ENCODE results near the gene NEK8. TPM values are rescaled to one million over a fixed set of nuclear protein-coding genes. Genes with fewer than 3 reads are reported as not detected.
"Not testable (repeated sequence)": the region's sequence is repeated elsewhere in the genome, so short reads cannot be mapped to it uniquely, and the experiment has no call there.

The NEK8 gene
- total RNA-seq, 1 donor from 2014 or later: 4.3 TPM

DNA sequence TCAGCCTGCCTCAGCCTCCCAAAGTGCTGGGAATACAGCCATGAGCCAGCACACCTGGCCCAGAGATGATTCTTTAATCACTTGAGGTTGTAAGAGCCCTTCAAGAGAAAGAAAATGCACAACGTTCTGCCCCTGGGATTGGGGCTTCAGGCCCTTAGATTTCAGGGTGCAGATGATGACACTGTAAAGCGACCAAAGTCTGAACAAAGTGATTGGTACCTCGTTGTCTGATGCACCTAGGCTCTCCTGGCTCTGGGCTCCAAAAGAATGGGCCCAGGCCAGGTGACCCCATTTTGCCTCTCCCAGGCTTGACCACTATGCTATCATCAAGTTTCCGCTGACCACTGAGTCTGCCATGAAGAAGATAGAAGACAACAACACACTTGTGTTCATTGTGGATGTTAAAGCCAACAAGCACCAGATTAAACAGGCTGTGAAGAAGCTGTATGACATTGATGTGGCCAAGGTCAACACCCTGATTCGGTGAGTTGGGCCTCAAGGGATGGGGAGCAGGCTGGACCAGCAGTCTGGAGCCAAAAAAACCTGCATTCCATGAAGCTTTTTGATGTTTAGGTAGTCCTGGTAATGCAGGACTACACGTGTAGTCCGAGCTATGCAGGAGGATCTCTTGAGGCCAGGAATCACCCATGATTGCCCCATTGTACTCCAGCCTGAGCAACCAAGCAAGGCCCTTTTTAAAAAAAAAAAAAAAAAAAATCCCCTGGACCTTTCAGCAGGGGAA lies 6.0 kb upstream of the NEK8 start:
- H3K4me3 Mint-ChIP-seq (ENCODE audit: unreplicated experiment): peak overlapping the region; percentile 99
- H3K9me3 Mint-ChIP-seq (ENCODE audit: unreplicated experiment): no peaks in the 10 kb centered on the region
- DNase-seq (ENCODE audit: low read depth) (no peak), FAIRE-seq (no peak)
- no peak for TF ChIP-seq EZH2 (IDR thresholded peaks at IDR 0.05; ENCODE audit: insufficient read depth, low read length)
- TF ChIP-seq, protein P1, sequence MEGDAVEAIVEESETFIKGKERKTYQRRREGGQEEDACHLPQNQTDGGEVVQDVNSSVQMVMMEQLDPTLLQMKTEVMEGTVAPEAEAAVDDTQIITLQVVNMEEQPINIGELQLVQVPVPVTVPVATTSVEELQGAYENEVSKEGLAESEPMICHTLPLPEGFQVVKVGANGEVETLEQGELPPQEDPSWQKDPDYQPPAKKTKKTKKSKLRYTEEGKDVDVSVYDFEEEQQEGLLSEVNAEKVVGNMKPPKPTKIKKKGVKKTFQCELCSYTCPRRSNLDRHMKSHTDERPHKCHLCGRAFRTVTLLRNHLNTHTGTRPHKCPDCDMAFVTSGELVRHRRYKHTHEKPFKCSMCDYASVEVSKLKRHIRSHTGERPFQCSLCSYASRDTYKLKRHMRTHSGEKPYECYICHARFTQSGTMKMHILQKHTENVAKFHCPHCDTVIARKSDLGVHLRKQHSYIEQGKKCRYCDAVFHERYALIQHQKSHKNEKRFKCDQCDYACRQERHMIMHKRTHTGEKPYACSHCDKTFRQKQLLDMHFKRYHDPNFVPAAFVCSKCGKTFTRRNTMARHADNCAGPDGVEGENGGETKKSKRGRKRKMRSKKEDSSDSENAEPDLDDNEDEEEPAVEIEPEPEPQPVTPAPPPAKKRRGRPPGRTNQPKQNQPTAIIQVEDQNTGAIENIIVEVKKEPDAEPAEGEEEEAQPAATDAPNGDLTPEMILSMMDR (IDR thresholded peaks at IDR 0.05; ENCODE audit: insufficient read depth, low read depth, low read length): no peak
- no peaks in the 10 kb centered on the region for H3K27me3 Mint-ChIP-seq (ENCODE audit: low read depth, unreplicated experiment)
- peaks cover 36% of the 10 kb centered on the region for H3K36me3 ChIP-seq (ENCODE audit: insufficient read depth, low read length)
- peak overlapping the region; percentile 93 for H3K4me2 ChIP-seq (ENCODE audit: low read length)
- H3K4me1 Mint-ChIP-seq (ENCODE audit: low read depth, unreplicated experiment): peaks cover 38% of the 10 kb centered on the region
- peaks cover 55% of the 10 kb centered on the region for H4K20me1 ChIP-seq (ENCODE audit: insufficient read depth, low read length)
- H3K9me3 ChIP-seq (ENCODE audit: insufficient read depth, low read depth, low read length): no peaks in the 10 kb centered on the region
- peaks cover 10% of the 10 kb centered on the region for H3K36me3 Mint-ChIP-seq (ENCODE audit: low read depth, unreplicated experiment)
- no peak overlapping the region for H2AFZ ChIP-seq (ENCODE audit: low read depth, low read length)
- H3K9ac ChIP-seq (ENCODE audit: low read length): peak overlapping the region; percentile 49
- H3K4me3 ChIP-seq (ENCODE audit: insufficient read depth, low read depth, low read length): peak overlapping the region; percentile 32
- H3K27ac ChIP-seq (ENCODE audit: low read depth, low read length): no peak overlapping the region
- peaks cover 43% of the 10 kb centered on the region for H3K79me2 ChIP-seq (ENCODE audit: insufficient read depth, low read length)
- H3K4me1 ChIP-seq (ENCODE audit: insufficient read depth, low read length): peaks cover 62% of the 10 kb centered on the region
- H3K27ac Mint-ChIP-seq (ENCODE audit: unreplicated experiment): peak overlapping the region; percentile 69
- no peaks in the 10 kb centered on the region for H3K27me3 ChIP-seq (ENCODE audit: insufficient read depth, low read length)

DNA sequence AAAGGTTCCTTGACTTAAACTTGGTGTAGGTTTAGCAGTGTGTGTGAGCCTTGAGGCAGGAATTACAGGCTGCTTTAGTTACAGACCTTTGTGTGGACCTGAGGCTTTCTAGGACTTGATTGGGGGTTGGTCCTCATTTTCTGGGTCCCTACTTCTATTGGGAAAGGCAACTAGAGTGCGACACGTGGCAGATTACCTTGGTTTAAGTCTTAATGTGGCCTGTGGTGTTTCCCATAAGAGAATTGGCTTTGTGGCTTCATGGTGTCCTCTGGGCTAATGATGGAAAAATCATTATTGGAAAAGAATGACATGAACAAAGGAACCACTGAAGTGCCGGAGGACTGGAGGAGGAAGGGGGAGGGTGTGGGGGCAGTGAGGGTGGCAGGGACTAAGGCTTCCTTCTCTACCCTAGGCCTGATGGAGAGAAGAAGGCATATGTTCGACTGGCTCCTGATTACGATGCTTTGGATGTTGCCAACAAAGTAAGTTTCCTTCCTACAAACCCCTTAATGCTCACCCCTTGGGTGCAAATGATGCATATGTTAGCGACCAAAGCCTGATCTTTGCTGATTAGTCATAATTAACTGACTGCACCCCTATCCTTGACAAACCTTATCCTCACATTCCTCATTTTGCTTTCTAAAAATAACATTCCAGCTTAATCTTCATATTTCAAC lies 5.3 kb upstream of the NEK8 start:
- Histone ChIP-seq H3K4me3 (ENCODE audit: insufficient read depth, low read depth, low read length) (no peak overlapping the region), H3K4me2 (ENCODE audit: low read length) (peak overlapping the region; percentile 93)
- peak overlapping the region; percentile 64 for H3K27ac Mint-ChIP-seq (ENCODE audit: unreplicated experiment)

DNA sequence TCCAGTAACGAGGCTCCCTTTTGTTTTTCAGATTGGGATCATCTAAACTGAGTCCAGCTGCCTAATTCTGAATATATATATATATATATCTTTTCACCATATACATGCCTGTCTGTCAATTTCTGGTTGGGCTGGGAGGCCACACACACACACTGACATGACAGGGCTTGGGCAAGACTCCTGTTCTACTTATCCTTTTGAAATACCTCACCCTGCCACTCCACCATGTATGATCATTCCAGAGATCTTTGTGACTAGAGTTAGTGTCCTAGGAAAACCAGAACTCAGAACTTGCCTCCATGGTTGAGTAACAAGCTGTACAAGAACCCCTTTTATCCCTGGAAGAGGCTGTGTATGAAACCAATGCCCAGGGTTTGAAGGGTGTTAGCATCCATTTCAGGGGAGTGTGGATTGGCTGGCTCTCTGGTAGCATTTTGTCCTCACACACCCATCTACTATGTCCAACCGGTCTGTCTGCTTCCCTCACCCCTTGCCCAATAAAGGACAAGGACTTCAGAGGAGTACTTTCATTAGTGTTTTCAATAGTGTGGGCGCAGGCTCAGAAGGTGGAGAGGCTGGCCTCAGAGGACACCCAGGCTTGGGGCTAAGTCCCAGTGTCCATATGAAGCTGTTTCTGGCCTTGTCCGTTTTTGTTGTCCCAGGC lies 4.6 kb upstream of the NEK8 start:
- not testable (repeated sequence) for H2AFZ ChIP-seq (ENCODE audit: low read depth, low read length); H3K4me3 ChIP-seq (ENCODE audit: insufficient read depth, low read depth, low read length); H3K9me3 Mint-ChIP-seq (ENCODE audit: unreplicated experiment); H3K9me3 ChIP-seq (ENCODE audit: insufficient read depth, low read depth, low read length); DNase-seq (ENCODE audit: low read depth); H3K36me3 Mint-ChIP-seq (ENCODE audit: low read depth, unreplicated experiment); H3K27me3 Mint-ChIP-seq (ENCODE audit: low read depth, unreplicated experiment); FAIRE-seq; H3K27ac ChIP-seq (ENCODE audit: low read depth, low read length); H3K27me3 ChIP-seq (ENCODE audit: insufficient read depth, low read length)
- H3K4me2 ChIP-seq (ENCODE audit: low read length): peak overlapping the region; percentile 98
- peaks cover 34% of the 10 kb centered on the region for H3K4me1 Mint-ChIP-seq (ENCODE audit: low read depth, unreplicated experiment)
- peaks cover 43% of the 10 kb centered on the region for H3K79me2 ChIP-seq (ENCODE audit: insufficient read depth, low read length)
- H3K4me3 Mint-ChIP-seq (ENCODE audit: unreplicated experiment): peak overlapping the region; percentile 99
- H3K36me3 ChIP-seq (ENCODE audit: insufficient read depth, low read length): peaks cover 36% of the 10 kb centered on the region
- peaks cover 55% of the 10 kb centered on the region for H4K20me1 ChIP-seq (ENCODE audit: insufficient read depth, low read length)
- peak overlapping the region; percentile 67 for H3K27ac Mint-ChIP-seq (ENCODE audit: unreplicated experiment)
- H3K4me1 ChIP-seq (ENCODE audit: insufficient read depth, low read length): peaks cover 53% of the 10 kb centered on the region
- peak overlapping the region; percentile 80 for H3K9ac ChIP-seq (ENCODE audit: low read length)

More for the DNA sequence above, 5.3 kb upstream of the NEK8 start:
- Histone ChIP-seq H3K27me3 (ENCODE audit: insufficient read depth, low read length) (no peaks in the 10 kb centered on the region), H3K9me3 (ENCODE audit: insufficient read depth, low read depth, low read length) (no peaks in the 10 kb centered on the region), H3K36me3 (ENCODE audit: insufficient read depth, low read length) (peaks cover 36% of the 10 kb centered on the region), H3K27ac (ENCODE audit: low read depth, low read length) (no peak overlapping the region), H4K20me1 (ENCODE audit: insufficient read depth, low read length) (peaks cover 55% of the 10 kb centered on the region), H3K79me2 (ENCODE audit: insufficient read depth, low read length) (peaks cover 43% of the 10 kb centered on the region), H2AFZ (ENCODE audit: low read depth, low read length) (no peak overlapping the region), H3K4me1 (ENCODE audit: insufficient read depth, low read length) (peaks cover 60% of the 10 kb centered on the region), H3K9ac (ENCODE audit: low read length) (peak overlapping the region; percentile 49)
- H3K36me3 Mint-ChIP-seq (ENCODE audit: low read depth, unreplicated experiment): peaks cover 10% of the 10 kb centered on the region
- FAIRE-seq: no peak
- H3K9me3 Mint-ChIP-seq (ENCODE audit: unreplicated experiment): no peaks in the 10 kb centered on the region
- H3K4me1 Mint-ChIP-seq (ENCODE audit: low read depth, unreplicated experiment): peaks cover 36% of the 10 kb centered on the region
- TF ChIP-seq, protein P1 (IDR thresholded peaks at IDR 0.05; ENCODE audit: insufficient read depth, low read depth, low read length): no peak
- H3K27me3 Mint-ChIP-seq (ENCODE audit: low read depth, unreplicated experiment): no peaks in the 10 kb centered on the region
- H3K4me3 Mint-ChIP-seq (ENCODE audit: unreplicated experiment): peak overlapping the region; percentile 99
- DNase-seq (ENCODE audit: low read depth): no peak
